Keratinocyte (primary cell): ENCODE data around the gene SMIM20. TPM values are rescaled to one million over a fixed set of nuclear protein-coding genes. Genes with fewer than 3 reads are reported as not detected.

Experiments used
- DNase-seq: peaks from one replicate; pipeline ENCODE4 v3.0.0-alpha.2; 2011; ENCODE audit warnings: low read depth, missing footprints, low spot score
- FAIRE-seq: peaks from 2 replicates; lab custom pipeline; 2011; peaks lifted over from hg19 to GRCh38; lab: Jason Lieb, UNC
- H2AFZ ChIP-seq: 2 replicates; pipeline ENCODE4 v1.6.0; 2012; ENCODE audit warnings: low read length, control low read depth, inconsistent platforms; ENCODE audit not compliant: control insufficient read depth
- H3K27ac ChIP-seq: 2 replicates; pipeline ENCODE4 v1.5.1; 2011; ENCODE audit warnings: low read length; ENCODE audit not compliant: control insufficient read depth, insufficient read depth
- H3K27me3 ChIP-seq: 3 replicates; pipeline ENCODE4 v1.6.0; 2011; ENCODE audit warnings: low read length; ENCODE audit not compliant: control insufficient read depth, insufficient read depth; ENCODE audit errors: extremely low read depth
- H3K36me3 ChIP-seq, 2 experiments: 2 replicates in 1 of 2; 3 replicates in 1 of 2; pipeline ENCODE4 v1.5.1; 2011; ENCODE audit warnings: low read length in 2 of 2, mild to moderate bottlenecking in 1 of 2; ENCODE audit not compliant: control insufficient read depth in 2 of 2, insufficient read depth in 2 of 2; ENCODE audit errors: extremely low read depth in 1 of 2
- H3K4me1 ChIP-seq: 3 replicates; pipeline ENCODE4 v1.5.1; 2011; ENCODE audit warnings: low read length; ENCODE audit not compliant: control insufficient read depth, insufficient read depth; ENCODE audit errors: extremely low read depth
- H3K4me2 ChIP-seq: 3 replicates; pipeline ENCODE4 v1.6.0; 2011; ENCODE audit warnings: low read depth, low read length; ENCODE audit not compliant: control insufficient read depth, insufficient read depth; ENCODE audit errors: extremely low read depth
- H3K4me3 ChIP-seq, 3 experiments: fragments of 200-600 bp in 1 of 3; sonication (generic) in 1 of 3; 2 replicates in 2 of 3; 3 replicates in 1 of 3; pipeline ENCODE4 v1.5.1; 2011 to 2016; ENCODE audit warnings: low read length in 3 of 3, mild to moderate bottlenecking in 3 of 3, control low read depth in 2 of 3, inconsistent platforms in 1 of 3, low read depth in 1 of 3, mixed read lengths in 1 of 3, mixed run types in 1 of 3, moderate library complexity in 1 of 3; ENCODE audit not compliant: control insufficient read depth in 2 of 3, insufficient read depth in 2 of 3; ENCODE audit errors: extremely low read depth in 1 of 3
- H3K79me2 ChIP-seq: 2 replicates; pipeline ENCODE4 v1.6.0; 2012; ENCODE audit warnings: low read length; ENCODE audit not compliant: control insufficient read depth, insufficient read depth
- H3K9ac ChIP-seq: 3 replicates; pipeline ENCODE4 v1.6.0; 2011; ENCODE audit warnings: low read length; ENCODE audit not compliant: control insufficient read depth, insufficient read depth; ENCODE audit errors: extremely low read depth
- H3K9me1 ChIP-seq: 3 replicates; pipeline ENCODE4 v1.6.0; 2011; ENCODE audit warnings: low read length; ENCODE audit not compliant: control insufficient read depth, insufficient read depth; ENCODE audit errors: extremely low read depth
- H3K9me3 ChIP-seq: 2 replicates; pipeline ENCODE4 v1.5.1; 2012; ENCODE audit warnings: low read depth, low read length; ENCODE audit not compliant: control insufficient read depth
- H4K20me1 ChIP-seq: 3 replicates; pipeline ENCODE4 v1.6.0; 2011; ENCODE audit warnings: low read length; ENCODE audit not compliant: control insufficient read depth, insufficient read depth; ENCODE audit errors: extremely low read depth
- EZH2 ChIP-seq: IDR thresholded peaks from one replicate; pipeline ENCODE4 v1.6.1; 2012; ENCODE audit warnings: inconsistent platforms, mild to moderate bottlenecking, low read length, moderate library complexity
- dilution Hi-C: fragments of 300-500 bp; cut with MboI; formaldehyde crosslinking; loops from one replicate; pipeline ENCODE4 v1.7.0; 2020; ENCODE audit warnings: low sequenced_read_pairs; ENCODE audit not compliant: extremely low pct_ligation_motif_present
- polyA plus RNA-seq, 5 experiments: library from polyadenylated mRNA; depleted of rRNA in 3 of 5; stranded (reverse) in 3 of 5; stranded (forward) in 1 of 5; unstranded in 1 of 5; fragments of >200 nt; gene quantifications; 1 replicate in 1 of 5; 2 replicates in 3 of 5; 3 replicates in 1 of 5; pipeline versions ENCODE4 v1.2.1 to v1.2.3, GENCODE V29; 2011 to 2012; ENCODE audit warnings: missing spikeins in 2 of 5, low read depth in 1 of 5, low replicate concordance in 1 of 5
- TF ChIP-seq, protein P1 (sequence below), 3 experiments: IDR thresholded peaks in 1 of 3; conservative IDR thresholded peaks in 1 of 3; optimal IDR thresholded peaks in 1 of 3; 2 replicates in 2 of 3; 3 replicates in 1 of 3; pipeline versions ENCODE3 to v1.5.1; 2011; ENCODE audit warnings: low read length in 3 of 3, mild to moderate bottlenecking in 3 of 3, moderate library complexity in 2 of 3, control low read depth in 1 of 3, inconsistent platforms in 1 of 3; ENCODE audit not compliant: insufficient read depth in 2 of 3; ENCODE audit errors: extremely low read depth in 1 of 3

The SMIM20 gene
- polyA plus RNA-seq, 1 donor (not counting 4 experiments of a cell fraction or from before 2014, with no cell fraction given) = 29.5 TPM

DNA sequence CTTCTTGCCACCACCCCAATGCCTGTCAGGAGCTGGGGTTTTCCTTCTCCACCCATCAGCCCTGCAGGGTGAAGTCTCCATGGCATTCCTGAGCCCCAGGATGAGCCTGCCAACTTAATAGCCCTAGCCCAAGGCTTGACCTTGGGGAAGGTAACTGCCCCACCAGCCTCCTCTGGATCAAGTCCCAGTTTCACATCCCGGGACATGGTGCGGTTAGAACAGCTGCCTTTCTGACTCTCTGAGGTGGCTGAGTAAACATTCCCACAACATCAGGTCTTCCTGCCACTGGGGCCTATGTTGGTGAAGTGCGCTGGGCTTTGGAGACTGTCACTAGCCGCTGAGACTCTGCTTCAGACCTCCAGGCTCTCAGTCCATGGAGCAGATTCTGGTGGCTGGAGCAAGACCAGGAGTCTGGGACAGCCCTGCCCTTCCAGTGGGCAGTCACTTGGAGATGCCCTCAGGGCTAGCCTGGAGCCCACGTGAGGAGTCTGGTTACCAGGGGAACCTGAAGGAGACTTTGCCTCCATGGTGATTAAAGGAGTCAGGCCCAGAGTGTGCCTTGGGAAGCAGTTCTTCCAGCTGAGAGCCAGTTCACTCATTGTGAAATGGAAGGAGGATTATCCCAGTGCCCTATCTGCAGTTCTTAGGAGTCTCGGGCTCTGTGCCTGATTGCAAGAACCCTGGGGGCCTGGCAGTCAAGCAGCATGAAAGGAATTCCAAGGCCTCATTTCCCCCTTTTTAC, 56.8 kb downstream of the SMIM20 start:
- Histone ChIP-seq H3K9me1 (no peaks in the 10 kb centered on the region), H3K4me2 (peak overlapping the region; percentile 29), H3K9me3 (no peaks in the 10 kb centered on the region), H3K27ac (no peak overlapping the region), H4K20me1 (no peaks in the 10 kb centered on the region), H2AFZ (peak overlapping the region; percentile 77), H3K9ac (no peak overlapping the region), H3K4me1 (peaks cover 8% of the 10 kb centered on the region), H3K36me3 (no peaks in the 10 kb centered on the region), H3K27me3 (peaks cover 2% of the 10 kb centered on the region), H3K79me2 (no peaks in the 10 kb centered on the region), H3K4me3 (no peak overlapping the region)
- dilution Hi-C loops = no loop called here
- TF ChIP-seq, protein P1, sequence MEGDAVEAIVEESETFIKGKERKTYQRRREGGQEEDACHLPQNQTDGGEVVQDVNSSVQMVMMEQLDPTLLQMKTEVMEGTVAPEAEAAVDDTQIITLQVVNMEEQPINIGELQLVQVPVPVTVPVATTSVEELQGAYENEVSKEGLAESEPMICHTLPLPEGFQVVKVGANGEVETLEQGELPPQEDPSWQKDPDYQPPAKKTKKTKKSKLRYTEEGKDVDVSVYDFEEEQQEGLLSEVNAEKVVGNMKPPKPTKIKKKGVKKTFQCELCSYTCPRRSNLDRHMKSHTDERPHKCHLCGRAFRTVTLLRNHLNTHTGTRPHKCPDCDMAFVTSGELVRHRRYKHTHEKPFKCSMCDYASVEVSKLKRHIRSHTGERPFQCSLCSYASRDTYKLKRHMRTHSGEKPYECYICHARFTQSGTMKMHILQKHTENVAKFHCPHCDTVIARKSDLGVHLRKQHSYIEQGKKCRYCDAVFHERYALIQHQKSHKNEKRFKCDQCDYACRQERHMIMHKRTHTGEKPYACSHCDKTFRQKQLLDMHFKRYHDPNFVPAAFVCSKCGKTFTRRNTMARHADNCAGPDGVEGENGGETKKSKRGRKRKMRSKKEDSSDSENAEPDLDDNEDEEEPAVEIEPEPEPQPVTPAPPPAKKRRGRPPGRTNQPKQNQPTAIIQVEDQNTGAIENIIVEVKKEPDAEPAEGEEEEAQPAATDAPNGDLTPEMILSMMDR (optimal IDR thresholded peaks at IDR 0.05 in 1 of 3, IDR thresholded peaks at IDR 0.05 in 1 of 3, conservative IDR thresholded peaks at IDR 0.05 in 1 of 3; ENCODE audit: extremely low read depth in 1 of 3, insufficient read depth in 2 of 3, low read length in 3 of 3) = no peak
- no peak for TF ChIP-seq EZH2
- no peak for DNase-seq
- no peak for FAIRE-seq

DNA sequence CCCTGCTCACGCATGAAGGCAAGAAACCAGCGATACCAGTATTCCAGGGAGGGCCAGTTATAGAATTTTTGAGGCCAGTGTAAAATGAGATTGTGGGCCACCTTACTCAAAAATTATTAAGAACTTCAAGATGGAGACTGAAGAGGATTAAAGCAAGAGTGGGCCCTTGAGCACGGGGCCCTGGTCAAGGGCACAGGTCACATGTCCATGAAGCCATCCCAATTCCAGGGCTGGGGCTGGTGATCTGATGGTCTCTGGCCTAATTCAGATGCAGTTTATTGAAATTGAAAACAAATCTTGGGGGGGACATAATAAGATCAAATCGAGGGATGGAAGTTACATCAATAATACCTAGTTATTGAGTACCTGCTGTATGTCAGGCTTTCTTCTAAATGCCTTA, 58.3 kb downstream of the SMIM20 start:
- Histone ChIP-seq H3K4me1 (peaks cover 8% of the 10 kb centered on the region), H3K9ac (no peak overlapping the region), H3K79me2 (no peaks in the 10 kb centered on the region), H4K20me1 (no peaks in the 10 kb centered on the region), H3K27ac (no peak overlapping the region), H3K9me3 (no peaks in the 10 kb centered on the region), H3K27me3 (peaks cover 2% of the 10 kb centered on the region), H3K9me1 (no peaks in the 10 kb centered on the region), H3K4me3 (no peak overlapping the region), H2AFZ (no peak overlapping the region), H3K36me3 (no peaks in the 10 kb centered on the region), H3K4me2 (no peak overlapping the region)
- dilution Hi-C loops = no loop called here
- no peak for FAIRE-seq
- TF ChIP-seq, protein P1 (optimal IDR thresholded peaks at IDR 0.05 in 1 of 3, IDR thresholded peaks at IDR 0.05 in 1 of 3, conservative IDR thresholded peaks at IDR 0.05 in 1 of 3; ENCODE audit: extremely low read depth in 1 of 3, insufficient read depth in 2 of 3, low read length in 3 of 3) = no peak
- no peak for TF ChIP-seq EZH2
- DNase-seq = no peak
